SK-N-SH (cell line): ENCODE measurements around the gene SNRNP200. TPM values are rescaled to one million over a fixed set of nuclear protein-coding genes. Genes with fewer than 3 reads are reported as not detected.

Source experiments
- CTCF ChIA-PET: fragments of 300-600, 350-600 bp; formaldehyde crosslinking; extraction: SDS; loops from one replicate; lab custom pipeline; 2021; lab: Yijun Ruan, JAX
- POLR2A ChIA-PET: fragments of 350-600 bp; sonication (Branson Sonifier 250); formaldehyde crosslinking; extraction: SDS; loops from one replicate; lab custom pipeline; 2020; ENCODE audit warnings: antibody characterized with exemption, inconsistent platforms; lab: Yijun Ruan, JAX
- DNase-seq: peaks from one replicate; pipeline ENCODE4 v3.0.0; 2012
- H2AFZ ChIP-seq: fragments of 200-600 bp; sonication (generic); 2 replicates; pipeline ENCODE4 v1.8.1; 2016; ENCODE audit warnings: antibody characterized with exemption, mild to moderate bottlenecking, low read depth
- H3F3A ChIP-seq: fragments of 200-600 bp; sonication (generic); replicated peaks from 2 replicates; pipeline ENCODE3; 2016; ENCODE audit warnings: antibody characterized with exemption, mild to moderate bottlenecking; ENCODE audit not compliant: insufficient read depth
- H3K27ac ChIP-seq, 2 experiments: fragments of 200-500 bp in 1 of 2; fragments of 200-600 bp in 1 of 2; sonication (Bioruptor generic) in 1 of 2; sonication (generic), shearing (Covaris generic) in 1 of 2; 2 replicates each; pipeline versions ENCODE4 v1.5.1 to v1.6.1; 2014 to 2016; ENCODE audit warnings: low read depth in 2 of 2, inconsistent platforms in 1 of 2, low read length in 1 of 2, mild to moderate bottlenecking in 1 of 2, mixed read lengths in 1 of 2
- H3K27me3 ChIP-seq: fragments of 200-600 bp; sonication (generic), shearing (Covaris generic); 2 replicates; pipeline ENCODE4 v1.6.1; 2016; ENCODE audit warnings: mixed run types; ENCODE audit not compliant: insufficient read depth
- H3K36me3 ChIP-seq, 2 experiments: fragments of 200-500 bp in 1 of 2; fragments of 200-600 bp in 1 of 2; sonication (Bioruptor generic) in 1 of 2; sonication (generic) in 1 of 2; replicated peaks in 1 of 2; 2 replicates each; pipeline versions ENCODE3 to v1.5.1; 2014 to 2016; ENCODE audit warnings: low read length in 1 of 2, mild to moderate bottlenecking in 1 of 2; ENCODE audit not compliant: insufficient read depth in 2 of 2, control insufficient read depth in 1 of 2
- H3K4me1 ChIP-seq, 2 experiments: fragments of 200-500 bp in 1 of 2; fragments of 200-600 bp in 1 of 2; sonication (Bioruptor generic) in 1 of 2; sonication (generic), shearing (Covaris generic) in 1 of 2; 2 replicates each; pipeline versions ENCODE4 v1.5.1 to v1.6.1; 2014 to 2016; ENCODE audit warnings: low read depth in 1 of 2, low read length in 1 of 2, mixed run types in 1 of 2; ENCODE audit not compliant: insufficient read depth in 2 of 2, control insufficient read depth in 1 of 2
- H3K4me2 ChIP-seq: fragments of 200-600 bp; sonication (generic), shearing (Covaris generic); 2 replicates; pipeline ENCODE4 v1.6.1; 2017; ENCODE audit warnings: mixed run types
- H3K4me3 ChIP-seq, 2 experiments: fragments of 200-500 bp in 1 of 2; fragments of 200-600 bp in 1 of 2; sonication (Bioruptor generic) in 1 of 2; sonication (generic), shearing (Covaris generic) in 1 of 2; 2 replicates each; pipeline versions ENCODE4 v1.5.1 to v1.8.1; 2014 to 2016; ENCODE audit warnings: low read depth in 2 of 2, inconsistent platforms in 1 of 2, low read length in 1 of 2, mild to moderate bottlenecking in 1 of 2, mixed read lengths in 1 of 2, moderate library complexity in 1 of 2
- H3K79me2 ChIP-seq: fragments of 200-600 bp; sonication (generic); 2 replicates; pipeline ENCODE4 v1.8.1; 2017; ENCODE audit warnings: mild to moderate bottlenecking; ENCODE audit not compliant: insufficient read depth
- H3K9ac ChIP-seq: fragments of 200-600 bp; sonication (generic); 2 replicates; pipeline ENCODE4 v1.6.1; 2017; ENCODE audit warnings: mixed run types
- H3K9me2 ChIP-seq: fragments of 200-600 bp; sonication (generic); 2 replicates; pipeline ENCODE4 v1.6.1; 2017; ENCODE audit warnings: mixed run types
- H3K9me3 ChIP-seq: fragments of 200-600 bp; sonication (generic); 2 replicates; pipeline ENCODE4 v1.6.1; 2017; ENCODE audit warnings: mixed run types, mild to moderate bottlenecking, moderate library complexity
- H4K20me1 ChIP-seq: fragments of 200-600 bp; sonication (generic); 2 replicates; pipeline ENCODE4 v1.6.1; 2017; ENCODE audit warnings: mild to moderate bottlenecking, mixed run types; ENCODE audit not compliant: insufficient read depth
- EP300 ChIP-seq, 2 experiments: IDR thresholded peaks; 2 replicates each; pipeline versions ENCODE4 v1.4.0 to v1.6.1; 2012; ENCODE audit warnings: borderline replicate concordance in 1 of 2, low read depth in 1 of 2, low read length in 1 of 2
- FOSL2 ChIP-seq: IDR thresholded peaks from 2 replicates; pipeline ENCODE4 v1.4.0; 2012; ENCODE audit warnings: low read depth, mild to moderate bottlenecking, moderate library complexity, borderline replicate concordance
- FOXJ3 ChIP-seq: sonication (generic); formaldehyde crosslinking; IDR thresholded peaks from 2 replicates; pipeline ENCODE4 v1.5.1; 2020; ENCODE audit warnings: mild to moderate bottlenecking, missing genetic modification reagents
- JUND ChIP-seq: IDR thresholded peaks from 2 replicates; pipeline ENCODE4 v1.4.0; 2012
- MXI1 ChIP-seq: IDR thresholded peaks from 2 replicates; pipeline ENCODE4 v1.6.1; 2012; ENCODE audit warnings: mild to moderate bottlenecking, low read depth, low read length, improper control_type of control experiment
- NFIC ChIP-seq: IDR thresholded peaks from 2 replicates; pipeline ENCODE4 v1.4.0; 2012; ENCODE audit warnings: borderline replicate concordance
- POLR2AphosphoS5 ChIP-seq: IDR thresholded peaks from 2 replicates; pipeline ENCODE4 v1.6.1; 2012; ENCODE audit warnings: low read depth, low read length
- SIN3A ChIP-seq: IDR thresholded peaks from 2 replicates; pipeline ENCODE4 v1.6.1; 2012; ENCODE audit warnings: low read depth, mild to moderate bottlenecking, low read length, moderate library complexity, borderline replicate concordance
- TEAD4 ChIP-seq: IDR thresholded peaks from 2 replicates; pipeline ENCODE4 v1.4.0; 2012; ENCODE audit warnings: mild to moderate bottlenecking, borderline replicate concordance; ENCODE audit not compliant: insufficient read depth
- YY1 ChIP-seq: IDR thresholded peaks from 2 replicates; pipeline ENCODE4 v1.4.0; 2012; ENCODE audit warnings: low read depth, mild to moderate bottlenecking
- WGBS: methylation state at CpG from one replicate; pipeline ENCODE4 v1.1.6; 2017; ENCODE audit warnings: low lambda C conversion rate; 5-methylcytosine and 5-hydroxymethylcytosine counted together
- polyA plus RNA-seq, 3 experiments: library from polyadenylated mRNA; depleted of rRNA; stranded (reverse); fragments of >200 nt; gene quantifications; 2 replicates each; pipeline ENCODE4 v1.2.3, GENCODE V29; 2012
- TF ChIP-seq, protein P1 (sequence below): IDR thresholded peaks from 2 replicates; pipeline ENCODE4 v1.4.0; 2012; ENCODE audit warnings: low read depth, borderline replicate concordance
- TF ChIP-seq, protein P2 (sequence below): fragments of 150-350 bp; IDR thresholded peaks from 2 replicates; pipeline ENCODE4 v1.6.1; 2017; ENCODE audit warnings: antibody characterized with exemption, low read length, low read depth, borderline replicate concordance
- TF ChIP-seq, protein P3 (sequence below): IDR thresholded peaks from 2 replicates; pipeline ENCODE4; 2012
- TF ChIP-seq, protein P4 (sequence below): IDR thresholded peaks from 2 replicates; pipeline ENCODE4 v1.4.0; 2012; ENCODE audit warnings: low read depth, borderline replicate concordance

Gene SNRNP200
- polyA plus RNA-seq, 1 of the 3 experiments (the other 2 are of a cell fraction) = 165 TPM

- no peak overlapping the region for H3K4me2 ChIP-seq
- H4K20me1 ChIP-seq = no peaks in the 10 kb centered on the region
- CTCF ChIA-PET = interaction anchor here (1.1 to 1.6 kb wide), 2 partner anchors 9 to 251 kb away, joined by 3 to 6 read pairs; no protein-coding TSS in a partner anchor
- H3K27ac ChIP-seq = peak overlapping the region in 1 of 2 experiments; percentile 28; a peak in 1 of 4 replicates
- no peaks in the 10 kb centered on the region for H3K9me2 ChIP-seq
- peaks cover 52 to 68% of the 10 kb centered on the region in 2 experiments for H3K36me3 ChIP-seq
- H3K9ac ChIP-seq = no peak overlapping the region
- H2AFZ ChIP-seq = no peak overlapping the region
- TF ChIP-seq POLR2AphosphoS5 (no peak), FOSL2 (no peak)
- DNase-seq = no peak
- H3K27me3 ChIP-seq = no peaks in the 10 kb centered on the region
- POLR2A ChIA-PET = no interaction called here
- no peaks in the 10 kb centered on the region for H3K4me1 ChIP-seq
- H3K4me3 ChIP-seq = no peak overlapping the region
- no peaks in the 10 kb centered on the region for H3K9me3 ChIP-seq
- H3F3A ChIP-seq = peaks cover 47% of the 10 kb centered on the region
- WGBS = 81% methylated on average over 3 of the region's 3 CpGs
- H3K79me2 ChIP-seq = peaks cover 12% of the 10 kb centered on the region; the same call in 1 of the 2 replicates
Measured at GRCh38 chr2:96273763-96274162, 31.6 kb downstream of the SNRNP200 start.

- peaks cover 53 to 63% of the 10 kb centered on the region in 2 experiments for H3K36me3 ChIP-seq
- 90% methylated on average over 3 of the region's 3 CpGs for WGBS
- CTCF ChIA-PET = no interaction called here
Measured at GRCh38 chr2:96271995-96272394, 33.4 kb downstream of the SNRNP200 start.

More at GRCh38 chr2:96271995-96272394, 33.4 kb downstream of the SNRNP200 start:
- Histone ChIP-seq H2AFZ (no peak overlapping the region), H4K20me1 (peaks cover 9% of the 10 kb centered on the region; the same call in 1 of the 2 replicates), H3K27me3 (no peaks in the 10 kb centered on the region), H3K9me3 (no peaks in the 10 kb centered on the region), H3K9ac (no peak overlapping the region), H3K79me2 (peaks cover 30% of the 10 kb centered on the region), H3K4me2 (no peak overlapping the region), H3K4me1 (peaks cover 0 to 8% of the 10 kb centered on the region in 2 experiments; a peak in 2 of 4 replicates), H3F3A (peaks cover 47% of the 10 kb centered on the region), H3K9me2 (no peaks in the 10 kb centered on the region), H3K4me3 (no peak overlapping the region), H3K27ac (no peak overlapping the region)
- no peak for TF ChIP-seq FOXJ3
- TF ChIP-seq, protein P1, sequence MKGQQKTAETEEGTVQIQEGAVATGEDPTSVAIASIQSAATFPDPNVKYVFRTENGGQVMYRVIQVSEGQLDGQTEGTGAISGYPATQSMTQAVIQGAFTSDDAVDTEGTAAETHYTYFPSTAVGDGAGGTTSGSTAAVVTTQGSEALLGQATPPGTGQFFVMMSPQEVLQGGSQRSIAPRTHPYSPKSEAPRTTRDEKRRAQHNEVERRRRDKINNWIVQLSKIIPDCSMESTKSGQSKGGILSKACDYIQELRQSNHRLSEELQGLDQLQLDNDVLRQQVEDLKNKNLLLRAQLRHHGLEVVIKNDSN = no peak
- TF ChIP-seq YY1 = no peak
- TF ChIP-seq JUND = no peak
- no peak for TF ChIP-seq MXI1
- TF ChIP-seq, protein P2, sequence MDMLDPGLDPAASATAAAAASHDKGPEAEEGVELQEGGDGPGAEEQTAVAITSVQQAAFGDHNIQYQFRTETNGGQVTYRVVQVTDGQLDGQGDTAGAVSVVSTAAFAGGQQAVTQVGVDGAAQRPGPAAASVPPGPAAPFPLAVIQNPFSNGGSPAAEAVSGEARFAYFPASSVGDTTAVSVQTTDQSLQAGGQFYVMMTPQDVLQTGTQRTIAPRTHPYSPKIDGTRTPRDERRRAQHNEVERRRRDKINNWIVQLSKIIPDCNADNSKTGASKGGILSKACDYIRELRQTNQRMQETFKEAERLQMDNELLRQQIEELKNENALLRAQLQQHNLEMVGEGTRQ = no peak
- TF ChIP-seq, protein P3, sequence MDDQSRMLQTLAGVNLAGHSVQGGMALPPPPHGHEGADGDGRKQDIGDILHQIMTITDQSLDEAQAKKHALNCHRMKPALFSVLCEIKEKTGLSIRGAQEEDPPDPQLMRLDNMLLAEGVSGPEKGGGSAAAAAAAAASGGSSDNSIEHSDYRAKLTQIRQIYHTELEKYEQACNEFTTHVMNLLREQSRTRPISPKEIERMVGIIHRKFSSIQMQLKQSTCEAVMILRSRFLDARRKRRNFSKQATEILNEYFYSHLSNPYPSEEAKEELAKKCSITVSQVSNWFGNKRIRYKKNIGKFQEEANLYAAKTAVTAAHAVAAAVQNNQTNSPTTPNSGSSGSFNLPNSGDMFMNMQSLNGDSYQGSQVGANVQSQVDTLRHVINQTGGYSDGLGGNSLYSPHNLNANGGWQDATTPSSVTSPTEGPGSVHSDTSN = no peak
- TF ChIP-seq, protein P4, sequence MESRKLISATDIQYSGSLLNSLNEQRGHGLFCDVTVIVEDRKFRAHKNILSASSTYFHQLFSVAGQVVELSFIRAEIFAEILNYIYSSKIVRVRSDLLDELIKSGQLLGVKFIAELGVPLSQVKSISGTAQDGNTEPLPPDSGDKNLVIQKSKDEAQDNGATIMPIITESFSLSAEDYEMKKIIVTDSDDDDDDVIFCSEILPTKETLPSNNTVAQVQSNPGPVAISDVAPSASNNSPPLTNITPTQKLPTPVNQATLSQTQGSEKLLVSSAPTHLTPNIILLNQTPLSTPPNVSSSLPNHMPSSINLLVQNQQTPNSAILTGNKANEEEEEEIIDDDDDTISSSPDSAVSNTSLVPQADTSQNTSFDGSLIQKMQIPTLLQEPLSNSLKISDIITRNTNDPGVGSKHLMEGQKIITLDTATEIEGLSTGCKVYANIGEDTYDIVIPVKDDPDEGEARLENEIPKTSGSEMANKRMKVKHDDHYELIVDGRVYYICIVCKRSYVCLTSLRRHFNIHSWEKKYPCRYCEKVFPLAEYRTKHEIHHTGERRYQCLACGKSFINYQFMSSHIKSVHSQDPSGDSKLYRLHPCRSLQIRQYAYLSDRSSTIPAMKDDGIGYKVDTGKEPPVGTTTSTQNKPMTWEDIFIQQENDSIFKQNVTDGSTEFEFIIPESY = no peak
- TF ChIP-seq TEAD4 = no peak
- no peak for TF ChIP-seq SIN3A
- no peak for TF ChIP-seq EP300 (IDR thresholded peaks at IDR 0.05; ENCODE audit: borderline replicate concordance in 1 of 2, low read depth in 1 of 2, low read length in 1 of 2)
- no peak for TF ChIP-seq FOSL2
- TF ChIP-seq NFIC = no peak
- no peak for DNase-seq
- POLR2A ChIA-PET = no interaction called here
